Stimulated activated CD4-positive, alpha-beta T cell treated with anti-CD3 and anti-CD28 coated beads, Interleukin-4, amount 100 ng/mL, for 4 hours (primary cell): ENCODE data around the gene SATB1.
"Not testable (repeated sequence)": the region's sequence is repeated elsewhere in the genome, so short reads cannot be mapped to it uniquely, and the experiment has no call there.

ENCODE experiments used
- DNase-seq, 2 experiments: peaks; one replicate each; pipeline ENCODE4 v3.0.0-alpha.2; 2020

SATB1 gene

GRCh38 chr3:18349197-18349798 is 75.8 kb downstream of the SATB1 start:
- no peak for DNase-seq

- DNase-seq: no peak
Measured at GRCh38 chr3:18346097-18346496, 79.0 kb downstream of the SATB1 start.

GRCh38 chr3:18345015-18345367 is 80.1 kb downstream of the SATB1 start:
- no peak for DNase-seq

- DNase-seq: no peak
Measured at GRCh38 chr3:18344306-18345014, 80.7 kb downstream of the SATB1 start.

GRCh38 chr3:18343809-18344208 is 81.3 kb downstream of the SATB1 start:
- DNase-seq: no peak

GRCh38 chr3:18338827-18339514 is 86.2 kb downstream of the SATB1 start:
- no peak for DNase-seq

- no peak for DNase-seq
Measured at GRCh38 chr3:18337231-18337630, 87.9 kb downstream of the SATB1 start.

- DNase-seq: no peak
Measured at GRCh38 chr3:18334837-18335601, 90.1 kb downstream of the SATB1 start.

- DNase-seq: not testable (repeated sequence)
Measured at GRCh38 chr3:18330772-18331441, 94.2 kb downstream of the SATB1 start.

GRCh38 chr3:18308096-18308650 is 117.0 kb downstream of the SATB1 start:
- DNase-seq: no peak

GRCh38 chr3:18307529-18307928 is 117.6 kb downstream of the SATB1 start:
- DNase-seq: no peak

GRCh38 chr3:18302517-18302916 is 122.6 kb downstream of the SATB1 start:
- no peak for DNase-seq

GRCh38 chr3:18301781-18302180 is 123.4 kb downstream of the SATB1 start:
- no peak for DNase-seq

- no peak for DNase-seq
Measured at GRCh38 chr3:18300916-18301315, 124.2 kb downstream of the SATB1 start.

GRCh38 chr3:18297126-18297525 is 128.0 kb downstream of the SATB1 start:
- no peak for DNase-seq
